Mesenteric fat pad (tissue), 1 donor: ENCODE results near the gene ZDHHC23. TPM values are rescaled to one million over a fixed set of nuclear protein-coding genes. Genes with fewer than 3 reads are reported as not detected.

Experiments
- DNase-seq: peaks from one replicate; pipeline ENCODE4 v3.0.0-alpha.2; 2020; ENCODE audit warnings: low spot score
- long read RNA-seq: library from polyadenylated mRNA; unstranded; transcript quantifications from one replicate; pipeline ENCODE4 v2.0.0, GENCODE V29; 2020
- total RNA-seq: library from RNA; stranded (reverse); fragmentation: NEBNext Ultra II Directional; extraction: Animal tissue kit (Norgen Biotek cat#: 25700); gene quantifications from one replicate; pipeline ENCODE4 v1.2.1, GENCODE V29; 2021
- donor health status: DM: yes; HTN: yes; CAD: no.

Gene ZDHHC23, protein sequence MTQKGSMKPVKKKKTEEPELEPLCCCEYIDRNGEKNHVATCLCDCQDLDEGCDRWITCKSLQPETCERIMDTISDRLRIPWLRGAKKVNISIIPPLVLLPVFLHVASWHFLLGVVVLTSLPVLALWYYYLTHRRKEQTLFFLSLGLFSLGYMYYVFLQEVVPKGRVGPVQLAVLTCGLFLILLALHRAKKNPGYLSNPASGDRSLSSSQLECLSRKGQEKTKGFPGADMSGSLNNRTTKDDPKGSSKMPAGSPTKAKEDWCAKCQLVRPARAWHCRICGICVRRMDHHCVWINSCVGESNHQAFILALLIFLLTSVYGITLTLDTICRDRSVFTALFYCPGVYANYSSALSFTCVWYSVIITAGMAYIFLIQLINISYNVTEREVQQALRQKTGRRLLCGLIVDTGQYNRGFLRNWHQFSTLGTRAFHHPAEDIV
- 3.7 TPM for total RNA-seq
- long read RNA-seq = 0 reads

DNA sequence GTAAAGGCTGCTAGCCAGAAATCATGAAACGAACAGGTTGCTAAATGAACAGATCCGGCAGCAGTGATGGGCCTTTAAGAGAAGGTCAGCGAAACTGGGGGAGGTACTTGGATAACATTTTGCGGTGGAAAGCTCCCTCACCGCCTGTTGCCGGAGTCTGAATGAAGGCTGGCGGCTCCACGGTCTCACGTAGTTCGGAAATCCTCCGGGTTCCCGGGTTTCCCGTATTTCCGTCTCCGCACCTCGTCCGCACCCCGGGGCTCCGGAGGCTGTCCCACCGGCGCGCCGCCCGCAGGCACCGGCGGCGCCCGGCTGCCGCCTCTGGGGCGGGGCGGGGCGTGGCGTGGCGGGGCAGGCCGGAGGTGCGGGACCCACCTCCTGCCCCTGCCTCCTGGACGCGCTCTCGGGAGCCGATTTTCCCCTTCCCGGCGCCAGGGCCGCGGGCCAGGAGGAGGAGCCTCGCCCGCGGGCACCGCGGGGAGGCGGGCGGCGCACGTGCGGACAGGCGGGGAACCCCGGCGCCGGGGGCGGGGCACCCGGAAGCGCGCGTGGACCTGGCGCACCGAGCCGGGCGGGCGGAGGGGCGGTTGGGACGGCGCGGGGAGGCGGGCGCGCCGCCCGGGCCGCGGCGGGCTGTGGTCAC is at the start of gene ZDHHC23:
ZDHHC23 (plus strand) TSS at position 642 of the 643 bp plus-strand sequence. CDS start 790 bp downstream, outside the sequence.
- peak; percentile 93 for DNase-seq

DNA sequence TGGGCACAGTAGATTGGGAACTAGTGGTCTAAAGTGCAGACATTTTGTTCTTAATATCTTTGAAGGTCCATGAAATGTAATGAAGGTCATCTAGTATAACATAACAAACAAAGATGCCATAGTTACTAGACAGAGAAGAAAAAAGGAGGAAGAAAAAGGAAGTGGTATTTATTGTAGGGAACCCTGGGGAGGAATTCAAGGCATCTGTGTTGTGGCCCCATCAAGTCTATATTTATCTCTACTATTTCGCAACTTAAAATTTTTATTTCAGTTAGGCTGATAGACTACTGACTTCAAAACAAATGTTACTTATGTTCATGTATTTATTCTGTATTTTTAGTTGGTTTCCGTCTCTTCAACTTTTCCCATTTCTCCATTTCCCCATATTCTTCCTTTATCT is 48.9 kb upstream of the ZDHHC23 start:
- DNase-seq = no peak

DNA sequence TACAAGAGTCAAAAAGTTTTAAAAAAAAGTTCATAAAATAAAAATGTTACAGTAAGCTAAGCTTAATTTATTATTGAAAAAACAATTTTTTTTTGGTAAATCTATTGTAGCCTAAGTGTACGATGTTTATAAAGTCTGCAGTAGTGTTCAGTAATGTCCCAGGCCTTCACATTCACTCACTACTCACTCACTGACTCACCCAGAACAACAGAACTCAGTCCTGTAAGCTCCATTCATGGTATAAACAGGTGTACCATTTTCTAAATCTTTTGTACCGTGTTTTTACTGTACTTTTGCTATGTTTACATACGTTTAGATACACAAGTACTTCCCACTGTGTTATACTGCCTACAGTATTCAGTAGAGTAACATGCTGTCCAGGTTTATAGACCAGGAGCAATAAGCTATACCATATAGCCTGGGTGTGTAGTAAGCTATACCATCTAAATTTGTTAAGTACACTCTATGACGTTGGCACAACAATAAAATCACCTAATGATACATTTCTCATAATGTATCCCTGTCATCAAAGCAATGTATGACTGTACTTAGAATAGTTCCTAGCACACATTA is 41.2 kb upstream of the ZDHHC23 start:
- no peak for DNase-seq

DNA sequence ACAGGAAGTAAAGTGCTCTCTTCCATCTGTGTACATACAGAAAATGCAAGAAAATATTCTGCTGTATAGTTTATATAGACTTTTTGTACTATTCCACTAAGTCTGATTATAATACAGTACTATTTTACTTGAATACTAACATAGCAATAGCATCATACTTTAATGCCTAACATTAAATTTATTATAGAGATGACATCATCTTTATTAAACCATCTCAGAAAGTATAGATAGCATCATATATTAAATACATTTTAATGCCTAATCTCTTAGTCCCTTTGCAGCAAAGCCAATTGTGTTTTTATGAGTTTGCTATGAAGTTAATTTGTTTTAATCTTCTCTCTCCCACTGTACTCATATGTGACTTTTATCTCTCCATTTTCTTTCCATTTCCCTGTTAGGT is 39.7 kb upstream of the ZDHHC23 start:
- DNase-seq = no peak

DNA sequence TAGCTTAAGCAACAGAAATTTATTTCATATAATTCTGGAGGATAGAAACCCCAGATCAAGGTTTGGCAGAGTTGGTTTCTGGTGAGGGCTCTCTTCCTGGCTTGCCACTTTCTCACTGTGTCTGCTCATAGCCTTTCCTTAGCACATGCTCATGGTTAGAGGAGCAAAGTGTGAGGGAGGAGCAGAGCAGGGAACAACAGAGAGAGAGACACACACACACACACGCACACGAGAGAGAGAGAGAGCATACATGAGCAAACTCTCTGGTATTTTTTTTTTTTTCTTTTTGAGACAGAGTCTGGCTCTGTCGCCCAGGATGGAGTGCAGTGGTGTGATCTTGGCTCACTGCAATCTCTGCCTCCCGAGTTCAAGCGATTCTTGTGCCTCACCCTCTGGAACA is 36.8 kb upstream of the ZDHHC23 start:
- DNase-seq = no peak

DNA sequence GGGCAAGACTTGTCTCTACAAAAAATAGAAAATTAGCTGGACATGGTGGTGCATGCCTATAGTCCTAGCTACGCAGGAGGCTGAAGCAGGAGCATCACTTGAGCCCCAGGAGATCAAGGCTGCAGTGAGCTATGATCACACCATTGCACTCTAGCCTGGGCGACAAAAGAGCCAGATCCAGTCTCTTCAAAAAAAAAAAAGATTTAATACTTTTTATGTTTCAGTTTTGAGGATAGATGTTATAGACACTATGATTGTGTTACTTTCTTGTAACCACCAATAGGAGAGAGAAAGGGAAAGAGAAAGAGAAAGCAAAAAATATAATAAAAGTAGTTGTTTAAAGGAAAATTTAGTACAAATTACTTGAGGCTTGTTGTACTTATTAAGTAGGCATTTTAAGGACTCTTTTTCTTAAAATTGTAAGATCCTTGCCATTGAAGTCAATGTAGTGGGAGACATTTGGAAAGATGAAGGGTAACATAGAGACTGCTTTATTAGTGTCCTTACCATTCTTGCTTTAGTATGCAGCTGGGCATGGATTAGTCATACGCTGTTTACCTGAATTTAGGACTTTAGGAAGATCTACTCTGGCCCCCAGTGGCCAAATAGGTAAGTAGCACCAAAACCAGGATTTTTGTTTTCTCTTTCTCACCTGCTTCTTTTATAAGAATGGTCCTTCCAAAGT is 35.1 kb upstream of the ZDHHC23 start:
- no peak for DNase-seq

DNA sequence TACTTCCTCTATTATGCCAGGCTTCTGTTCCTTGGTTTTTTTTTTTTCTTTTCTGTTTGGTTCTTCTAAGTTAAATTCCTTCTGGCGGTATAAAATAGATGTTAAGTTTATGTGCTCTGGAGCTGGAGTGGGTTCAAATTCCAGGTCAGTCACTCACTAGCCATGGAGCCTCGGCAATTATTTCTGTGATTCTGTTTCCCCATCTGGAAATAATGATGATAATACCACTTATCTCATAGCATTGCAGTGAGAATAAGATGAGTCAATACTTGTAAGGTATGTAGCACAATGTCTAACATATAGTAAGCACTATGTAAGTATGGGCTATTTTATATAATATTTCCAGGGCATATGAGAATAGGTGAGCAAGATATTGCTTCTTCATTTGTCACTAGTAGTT is 33.2 kb upstream of the ZDHHC23 start:
- no peak for DNase-seq

DNA sequence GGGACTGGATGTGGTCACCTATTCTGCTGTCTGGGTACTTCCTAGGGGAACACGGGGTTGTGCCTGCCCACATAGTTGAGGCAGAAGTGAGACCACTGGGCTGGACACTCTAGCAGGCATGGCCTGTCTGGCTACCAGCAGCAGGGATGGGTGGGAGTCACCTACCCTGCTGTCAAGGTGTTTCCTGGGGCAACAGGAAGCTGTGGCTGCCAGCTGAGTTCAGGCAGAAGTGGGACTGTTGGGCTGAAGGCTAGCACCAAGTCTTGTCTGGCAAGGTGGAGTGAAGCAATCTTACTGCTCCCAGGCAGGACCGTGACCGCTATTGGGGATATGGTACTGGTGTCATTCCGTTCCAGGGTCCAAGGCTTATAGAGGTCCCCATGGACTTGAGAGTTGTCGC is 20.3 kb upstream of the ZDHHC23 start:
- DNase-seq = no peak

DNA sequence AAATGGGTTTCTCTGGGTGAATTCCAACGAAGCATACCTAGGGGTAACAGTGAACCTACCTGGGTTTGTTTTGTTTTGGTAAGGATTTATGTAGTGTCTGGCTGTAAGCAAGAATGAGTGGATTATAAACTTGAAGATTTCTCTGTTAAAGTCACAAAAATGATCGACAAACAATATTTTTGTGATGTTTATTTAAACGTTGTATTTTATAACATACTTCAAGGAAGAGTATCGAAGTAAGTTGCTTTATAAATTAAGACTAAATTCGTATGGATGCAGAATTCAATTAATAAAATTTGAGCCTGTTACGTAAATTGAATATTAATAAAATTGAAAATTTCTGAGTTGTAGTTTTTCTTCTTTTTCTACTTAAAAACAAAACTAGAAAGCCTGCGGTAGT is 982 bp upstream of the ZDHHC23 start:
- no peak for DNase-seq

DNA sequence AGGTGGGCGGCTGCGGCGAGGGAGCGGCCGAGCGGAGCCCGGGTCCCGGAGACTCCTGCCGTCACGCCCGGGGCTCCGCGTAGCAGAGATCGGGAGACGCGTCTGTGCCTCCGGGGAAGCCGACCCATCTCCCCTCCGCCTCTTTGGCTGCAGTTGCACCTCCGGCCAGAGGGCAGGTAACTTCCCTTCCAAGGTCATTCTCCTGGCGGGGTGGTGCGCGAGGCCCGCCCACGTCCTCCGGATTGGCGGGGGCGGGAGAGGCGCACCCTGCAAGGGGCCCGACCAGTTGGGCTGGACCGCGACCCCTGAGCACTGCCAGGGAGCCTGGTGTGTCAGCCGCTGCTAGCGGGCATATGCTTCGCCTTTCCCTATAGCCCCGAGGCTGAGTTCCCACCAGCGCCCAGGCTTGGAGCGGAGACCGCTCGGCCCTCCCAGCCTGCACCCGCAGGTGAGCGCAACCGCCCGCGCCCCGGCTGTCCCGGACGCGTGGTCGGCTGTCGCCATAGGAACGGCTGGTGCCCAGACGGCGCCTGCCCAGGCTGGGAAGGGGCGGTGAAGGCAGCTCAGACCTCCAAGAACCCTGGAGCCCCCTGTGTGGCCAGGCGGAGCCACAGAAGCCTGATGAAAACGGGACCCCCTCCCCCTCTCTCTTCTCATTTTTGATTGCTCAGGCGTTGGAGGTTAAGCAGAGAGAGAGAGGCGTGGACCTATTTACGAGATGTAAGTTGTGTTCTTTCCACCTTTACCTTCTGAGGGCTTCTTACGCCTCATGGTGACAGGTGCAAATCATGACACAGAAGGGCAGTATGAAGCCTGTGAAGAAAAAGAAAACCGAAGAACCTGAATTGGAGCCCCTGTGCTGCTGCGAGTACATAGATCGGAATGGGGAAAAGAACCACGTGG is 453 bp downstream of the ZDHHC23 start:
- DNase-seq = no peak

DNA sequence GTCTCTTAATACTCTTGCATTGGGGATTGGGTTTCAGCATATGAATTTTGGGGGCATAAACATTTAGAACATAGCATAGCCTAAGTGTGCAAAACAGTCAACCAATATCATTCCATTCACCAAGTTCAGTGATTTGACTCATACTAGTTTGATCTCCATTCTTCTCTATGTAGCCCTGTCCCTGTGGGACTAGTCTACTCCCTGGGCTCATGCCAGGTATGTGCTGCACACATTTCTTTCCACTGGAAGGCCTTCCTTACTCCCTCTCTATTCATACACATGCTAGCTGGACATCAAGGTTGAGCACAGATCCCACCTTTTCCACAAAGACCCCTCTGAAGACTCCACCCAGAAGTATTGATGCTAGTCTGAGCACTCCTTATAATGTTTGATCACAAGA is 5.1 kb downstream of the ZDHHC23 start:
- no peak for DNase-seq

DNA sequence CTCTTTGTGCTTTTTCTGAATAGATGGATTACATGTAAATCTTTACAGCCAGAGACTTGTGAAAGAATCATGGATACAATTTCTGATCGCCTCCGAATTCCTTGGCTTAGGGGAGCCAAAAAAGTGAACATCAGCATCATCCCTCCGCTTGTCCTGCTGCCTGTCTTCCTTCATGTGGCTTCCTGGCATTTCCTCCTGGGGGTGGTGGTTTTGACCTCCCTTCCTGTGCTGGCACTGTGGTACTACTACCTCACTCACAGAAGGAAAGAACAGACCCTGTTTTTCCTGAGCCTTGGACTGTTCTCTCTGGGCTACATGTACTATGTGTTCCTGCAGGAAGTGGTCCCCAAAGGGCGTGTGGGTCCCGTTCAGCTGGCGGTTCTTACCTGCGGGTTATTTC is 5.9 kb downstream of the ZDHHC23 start:
- no peak for DNase-seq

DNA sequence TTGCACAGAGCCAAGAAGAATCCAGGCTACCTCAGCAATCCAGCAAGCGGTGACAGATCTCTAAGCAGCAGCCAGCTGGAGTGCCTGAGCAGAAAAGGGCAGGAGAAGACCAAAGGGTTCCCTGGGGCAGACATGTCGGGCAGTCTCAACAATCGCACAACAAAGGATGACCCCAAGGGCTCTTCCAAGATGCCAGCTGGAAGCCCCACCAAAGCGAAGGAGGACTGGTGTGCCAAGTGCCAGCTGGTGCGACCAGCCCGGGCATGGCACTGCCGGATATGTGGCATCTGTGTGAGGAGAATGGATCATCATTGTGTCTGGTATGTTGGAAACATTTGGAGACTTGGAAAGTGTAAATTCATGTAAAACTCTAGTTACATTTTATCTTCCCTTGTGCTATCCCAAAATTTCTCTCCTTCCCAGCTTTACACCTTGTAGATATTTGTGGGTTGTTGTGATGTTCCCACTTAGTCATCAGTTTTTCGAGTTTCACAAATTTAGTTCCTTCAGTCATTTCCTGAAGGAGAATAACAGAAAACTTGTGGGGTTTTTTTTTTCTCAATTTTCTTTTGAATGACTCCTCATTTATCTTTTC is 6.4 kb downstream of the ZDHHC23 start:
- no peak for DNase-seq

DNA sequence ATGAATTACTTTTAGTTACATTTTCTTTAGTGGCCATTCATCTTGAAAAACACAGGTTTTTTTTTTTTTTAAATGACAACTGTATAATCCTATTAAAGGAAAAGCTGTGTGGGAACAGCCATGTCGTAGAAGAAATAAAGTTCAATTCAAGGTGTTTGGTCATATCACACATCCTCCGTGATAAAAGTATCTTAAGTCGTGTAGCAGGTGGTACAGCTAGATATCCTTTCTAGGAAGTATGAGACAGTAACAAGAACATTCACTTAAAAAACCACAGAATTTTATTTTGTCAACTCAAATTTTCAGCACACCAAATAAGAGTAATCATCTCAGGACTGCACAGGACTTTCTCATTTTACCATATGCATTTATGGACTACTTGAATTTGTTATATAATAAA is 16.1 kb downstream of the ZDHHC23 start:
- no peak for DNase-seq

DNA sequence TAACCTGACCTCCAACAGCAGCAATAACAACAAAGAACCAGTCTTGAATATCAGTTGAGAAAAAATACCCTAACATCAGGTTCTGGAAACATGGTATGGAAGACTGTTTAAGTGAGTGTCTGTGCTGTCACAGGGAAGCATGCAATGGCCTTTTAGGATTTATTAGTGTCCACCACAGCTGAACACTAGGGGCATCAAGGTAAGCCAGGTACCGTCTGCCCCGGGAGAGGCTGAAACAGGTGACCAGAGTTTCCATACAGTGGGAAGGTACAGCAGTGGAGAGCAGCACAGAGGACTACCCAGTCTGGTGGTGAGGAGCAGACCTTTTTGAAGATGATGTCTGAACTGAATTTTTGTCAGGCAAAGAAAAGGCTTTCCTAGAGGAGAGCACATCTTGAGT is 18.4 kb downstream of the ZDHHC23 start:
- DNase-seq = no peak

DNA sequence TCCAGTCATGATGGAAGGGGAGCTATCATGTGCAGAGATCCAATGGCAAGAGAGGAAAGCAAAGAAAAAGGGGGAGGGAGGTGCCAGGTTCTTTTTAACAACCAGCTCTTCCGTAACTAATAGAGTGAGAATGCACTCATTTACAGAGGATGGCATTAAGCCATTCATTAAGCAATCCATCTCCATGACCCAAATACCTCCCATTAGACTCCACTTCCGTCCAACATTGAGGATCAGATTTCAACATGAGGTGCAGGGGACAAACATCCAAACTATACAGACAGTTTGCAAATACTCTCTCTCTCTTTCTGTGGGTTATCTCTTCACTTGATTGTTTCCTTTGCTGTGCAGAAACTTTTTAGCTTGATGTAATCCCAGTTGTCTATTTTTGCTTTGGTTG is 21.2 kb downstream of the ZDHHC23 start:
- no peak for DNase-seq

DNA sequence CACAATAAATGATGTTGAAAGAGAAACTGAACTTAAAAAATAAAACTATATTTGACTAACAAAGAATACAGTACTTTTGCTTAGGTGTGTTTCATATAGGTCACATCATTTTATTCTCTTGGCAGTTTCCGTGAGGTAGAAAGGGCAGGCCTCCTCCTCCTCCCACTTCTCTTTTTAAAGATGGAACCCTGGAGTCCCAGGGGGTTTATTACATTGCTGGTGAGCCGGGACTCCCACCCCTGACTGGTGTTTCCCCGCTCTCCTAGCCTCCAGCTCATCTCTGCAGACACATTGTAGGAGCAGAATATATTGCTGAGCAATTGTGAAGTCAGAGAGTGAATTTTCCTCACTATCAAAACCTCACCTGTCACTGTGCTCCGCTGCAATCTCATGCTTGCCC is 30.0 kb downstream of the ZDHHC23 start:
- DNase-seq = no peak

DNA sequence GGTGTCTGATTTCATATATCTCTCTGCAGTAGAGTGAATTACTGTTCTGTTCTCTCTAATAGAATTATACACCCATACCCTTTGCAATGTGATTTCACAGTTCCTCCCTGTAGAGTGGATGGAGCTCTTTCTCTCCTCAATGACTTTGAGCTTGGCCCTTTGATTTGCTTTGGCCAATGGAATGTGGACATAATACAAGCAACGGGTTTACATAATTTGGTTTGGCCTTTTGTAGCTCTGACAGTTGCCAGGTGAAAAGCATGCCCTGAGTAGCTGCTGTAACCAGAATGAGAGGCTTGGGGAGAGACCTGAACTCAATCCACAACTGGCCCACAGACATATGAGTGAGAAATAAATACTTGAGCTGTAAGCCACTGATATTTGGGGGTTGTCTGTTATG is 32.1 kb downstream of the ZDHHC23 start:
- DNase-seq = no peak

DNA sequence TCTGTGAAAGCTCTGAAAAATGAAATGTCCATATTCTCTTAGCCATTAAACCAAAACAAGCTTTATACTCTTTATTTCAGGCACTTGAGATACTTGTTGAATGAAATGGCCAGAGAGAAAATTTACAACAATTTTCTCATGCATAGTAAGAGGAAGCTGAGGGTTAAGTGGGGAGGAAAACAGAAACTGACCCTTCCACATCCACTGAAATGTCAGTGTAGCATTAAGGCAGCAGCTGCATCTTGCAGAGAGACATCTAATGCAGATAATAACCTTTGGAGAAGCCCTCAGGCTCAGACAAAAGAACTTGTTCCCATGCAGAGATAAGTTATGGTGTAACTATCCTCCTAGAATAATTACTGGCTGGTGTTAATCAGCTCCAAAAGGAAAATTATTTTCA is 34.0 kb downstream of the ZDHHC23 start:
- DNase-seq = no peak

DNA sequence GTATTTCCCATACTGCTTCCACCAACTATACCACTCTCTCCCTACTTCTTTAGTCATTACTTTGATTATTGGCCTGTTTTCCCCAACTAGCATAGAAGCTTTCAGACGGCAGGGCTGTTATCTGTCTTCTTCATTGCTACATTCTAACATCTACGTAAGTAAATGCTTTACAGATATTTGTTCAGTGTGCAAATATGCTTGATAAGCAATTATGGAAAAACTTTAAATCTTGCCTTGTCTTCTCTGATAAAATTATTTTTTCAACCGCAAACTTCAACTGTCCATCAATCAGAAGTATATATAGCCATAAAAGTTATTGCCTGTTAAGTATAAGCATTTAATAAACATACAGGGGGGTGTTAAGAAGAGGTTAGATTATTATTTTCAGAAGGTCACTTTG is 35.7 kb downstream of the ZDHHC23 start:
- no peak for DNase-seq

DNA sequence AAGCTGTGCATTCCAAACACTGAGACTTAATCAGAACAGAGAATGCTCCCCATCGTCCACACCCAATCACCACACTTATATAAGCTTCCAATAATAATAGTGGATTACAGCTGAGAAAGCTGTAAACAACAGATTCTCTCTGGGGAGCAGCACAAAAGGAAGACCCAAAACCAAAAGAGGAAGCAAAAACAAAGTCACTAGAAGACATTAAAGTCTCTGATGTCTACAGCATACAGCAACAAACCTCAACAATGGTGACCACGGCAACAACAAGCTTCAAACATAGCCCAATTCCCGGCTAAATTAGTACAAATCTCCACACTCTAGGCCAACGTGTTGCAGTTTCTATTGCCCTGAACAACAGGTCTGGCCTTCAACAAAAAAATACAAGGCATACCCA is 37.7 kb downstream of the ZDHHC23 start:
- no peak for DNase-seq
